Caco-2 (cell line): Measurements from ENCODE around the gene CTNNA2. TPM values are rescaled to one million over a fixed set of nuclear protein-coding genes. Genes with fewer than 3 reads are reported as not detected.

Experiments
- BruUV-seq: library from RNA; stranded (reverse); fragments of 400-500 nt; replicated peaks from 2 replicates; lab custom pipeline; 2021; lab: Mats Ljungman, UMichigan
- CTCF ChIA-PET: fragments of 300-600 bp; sonication (Branson Sonifier 250); formaldehyde crosslinking; loops from one replicate; lab custom pipeline; 2022; ENCODE audit warnings: antibody characterized with exemption; lab: Charles Lee
- POLR2A ChIA-PET: fragments of 300-600 bp; sonication (Branson Sonifier 250); formaldehyde crosslinking; loops from one replicate; lab custom pipeline; 2022; ENCODE audit warnings: antibody characterized with exemption; lab: Charles Lee
- DNase-seq, 2 experiments: peaks; one replicate each; pipeline versions ENCODE4 v3.0.0 to v3.0.0-alpha.2; 2020 to 2022
- H3K27me3 ChIP-seq: replicated peaks from 2 replicates; pipeline ENCODE4 v1.6.0; 2011; ENCODE audit warnings: low read length; ENCODE audit not compliant: control insufficient read depth, insufficient read depth
- H3K36me3 ChIP-seq: 2 replicates; pipeline ENCODE4 v1.5.1; 2011; ENCODE audit warnings: low read length; ENCODE audit not compliant: control insufficient read depth, insufficient read depth
- H3K4me1 ChIP-seq: fragments of 250-450 bp; sonication (Bioruptor Pico); 2 replicates; pipeline ENCODE4 v1.5.1; 2020; ENCODE audit warnings: mild to moderate bottlenecking
- H3K4me3 ChIP-seq: 2 replicates; pipeline ENCODE4 v1.5.1; 2011; ENCODE audit warnings: low read depth, mild to moderate bottlenecking, control low read depth, low read length
- H3K9me3 ChIP-seq: fragments of 250-450 bp; sonication (Bioruptor Pico); 2 replicates; pipeline ENCODE4 v1.5.1; 2020; ENCODE audit warnings: mild to moderate bottlenecking, moderate library complexity
- H3K27ac Mint-ChIP-seq: one replicate; pipeline ENCODE4 v1.8.0; 2022; ENCODE audit warnings: mixed read lengths; ENCODE audit not compliant: unreplicated experiment
- H3K27me3 Mint-ChIP-seq: one replicate; pipeline ENCODE4 v1.8.0; 2022; ENCODE audit warnings: mixed read lengths; ENCODE audit not compliant: insufficient read depth, unreplicated experiment
- H3K36me3 Mint-ChIP-seq: one replicate; pipeline ENCODE4 v1.8.0; 2022; ENCODE audit warnings: mild to moderate bottlenecking, mixed read lengths; ENCODE audit not compliant: insufficient read depth, unreplicated experiment
- H3K4me1 Mint-ChIP-seq: one replicate; pipeline ENCODE4 v1.8.0; 2022; ENCODE audit warnings: low read depth, mixed read lengths; ENCODE audit not compliant: unreplicated experiment
- H3K4me3 Mint-ChIP-seq: one replicate; pipeline ENCODE4 v1.8.0; 2022; ENCODE audit warnings: mild to moderate bottlenecking, moderate library complexity, mixed read lengths; ENCODE audit not compliant: unreplicated experiment
- H3K9me3 Mint-ChIP-seq: one replicate; pipeline ENCODE4 v1.8.0; 2022; ENCODE audit warnings: mixed read lengths; ENCODE audit not compliant: unreplicated experiment
- intact Hi-C: fragments of 100-400 bp; cut with micrococcal nuclease; formaldehyde crosslinking; loops from one replicate; pipeline ENCODE4 v1.10.0; 2022; ENCODE audit not compliant: unreplicated experiment
- total RNA-seq: library from RNA; stranded (reverse); gene quantifications from 2 replicates; pipeline ENCODE4 v1.2.3, GENCODE V29; 2022
- TF ChIP-seq, protein P1 (sequence below), 2 experiments: fragments of 200-600 bp in 1 of 2; IDR thresholded peaks; 1 replicate in 1 of 2; 2 replicates in 1 of 2; pipeline versions ENCODE4 v1.5.1 to v1.8.0; 2011 to 2022; ENCODE audit warnings: antibody characterized with exemption in 1 of 2, control low read depth in 1 of 2, inconsistent platforms in 1 of 2, low read depth in 1 of 2, low read length in 1 of 2, mild to moderate bottlenecking in 1 of 2, moderate library complexity in 1 of 2; ENCODE audit not compliant: insufficient read depth in 1 of 2, severe bottlenecking in 1 of 2, unreplicated experiment in 1 of 2

The CTNNA2 gene
- total RNA-seq, 1 experiment from 2014 or later: not detected

DNA sequence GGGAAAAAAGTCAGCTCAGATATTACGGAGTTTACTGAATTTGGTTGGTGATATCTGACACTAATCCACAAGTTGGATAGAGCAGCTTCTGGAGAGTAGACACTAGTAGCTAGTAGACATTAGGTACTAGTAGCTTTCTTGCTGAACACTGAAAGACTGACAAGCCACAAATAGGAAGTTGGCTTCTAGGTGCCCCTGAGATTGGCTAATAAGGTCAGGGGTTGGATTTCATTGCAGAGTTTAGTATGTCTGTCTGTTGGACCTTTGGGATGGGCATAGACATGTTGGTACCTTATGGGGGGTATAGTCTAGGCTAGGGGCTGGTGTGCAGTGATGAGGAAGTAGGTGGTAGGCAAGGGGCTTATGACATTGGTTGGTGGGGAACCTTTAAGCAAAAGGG, 956.6 kb downstream of the CTNNA2 start:
- POLR2A ChIA-PET: no interaction called here
- H3K36me3 Mint-ChIP-seq: no peaks in the 10 kb centered on the region
- CTCF ChIA-PET: no interaction called here
- H3K4me3 ChIP-seq: no peak overlapping the region
- H3K27ac Mint-ChIP-seq: no peak overlapping the region
- TF ChIP-seq, protein P1, sequence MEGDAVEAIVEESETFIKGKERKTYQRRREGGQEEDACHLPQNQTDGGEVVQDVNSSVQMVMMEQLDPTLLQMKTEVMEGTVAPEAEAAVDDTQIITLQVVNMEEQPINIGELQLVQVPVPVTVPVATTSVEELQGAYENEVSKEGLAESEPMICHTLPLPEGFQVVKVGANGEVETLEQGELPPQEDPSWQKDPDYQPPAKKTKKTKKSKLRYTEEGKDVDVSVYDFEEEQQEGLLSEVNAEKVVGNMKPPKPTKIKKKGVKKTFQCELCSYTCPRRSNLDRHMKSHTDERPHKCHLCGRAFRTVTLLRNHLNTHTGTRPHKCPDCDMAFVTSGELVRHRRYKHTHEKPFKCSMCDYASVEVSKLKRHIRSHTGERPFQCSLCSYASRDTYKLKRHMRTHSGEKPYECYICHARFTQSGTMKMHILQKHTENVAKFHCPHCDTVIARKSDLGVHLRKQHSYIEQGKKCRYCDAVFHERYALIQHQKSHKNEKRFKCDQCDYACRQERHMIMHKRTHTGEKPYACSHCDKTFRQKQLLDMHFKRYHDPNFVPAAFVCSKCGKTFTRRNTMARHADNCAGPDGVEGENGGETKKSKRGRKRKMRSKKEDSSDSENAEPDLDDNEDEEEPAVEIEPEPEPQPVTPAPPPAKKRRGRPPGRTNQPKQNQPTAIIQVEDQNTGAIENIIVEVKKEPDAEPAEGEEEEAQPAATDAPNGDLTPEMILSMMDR (IDR thresholded peaks at IDR 0.05; ENCODE audit: insufficient read depth in 1 of 2, low read depth in 1 of 2, low read length in 1 of 2, severe bottlenecking in 1 of 2, unreplicated experiment in 1 of 2): no peak
- intact Hi-C loops: no loop called here
- no TSS peak for BruUV-seq
- DNase-seq: no peak
- H3K4me1 ChIP-seq: no peaks in the 10 kb centered on the region
- H3K27me3 ChIP-seq: no peaks in the 10 kb centered on the region
- no peaks in the 10 kb centered on the region for H3K9me3 ChIP-seq
- no peak overlapping the region for H3K4me3 Mint-ChIP-seq
- no peaks in the 10 kb centered on the region for H3K27me3 Mint-ChIP-seq
- no peaks in the 10 kb centered on the region for H3K9me3 Mint-ChIP-seq
- no peaks in the 10 kb centered on the region for H3K4me1 Mint-ChIP-seq
- H3K36me3 ChIP-seq: no peaks in the 10 kb centered on the region

DNA sequence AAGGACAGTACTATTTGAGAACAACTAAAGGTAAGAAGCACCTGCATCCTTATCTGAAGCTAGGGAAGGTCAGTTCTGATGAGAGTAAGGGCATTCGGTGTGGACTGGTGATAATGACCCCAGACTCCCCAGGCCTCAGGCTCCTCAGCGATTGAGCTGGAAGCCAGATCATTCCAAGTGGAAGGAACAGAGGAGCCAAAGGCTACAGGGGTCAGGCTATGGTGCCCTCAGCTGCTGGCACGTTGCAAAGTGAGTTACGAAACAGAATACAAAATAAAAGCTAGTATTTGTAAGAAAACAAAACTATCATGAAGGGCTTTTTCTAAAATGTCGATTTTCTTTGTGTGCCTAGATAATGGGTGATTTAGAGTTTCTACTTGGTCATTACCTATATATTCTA, 960.2 kb downstream of the CTNNA2 start:
- Histone ChIP-seq H3K36me3 (no peaks in the 10 kb centered on the region), H3K4me3 (no peak overlapping the region), H3K9me3 (no peaks in the 10 kb centered on the region), H3K27me3 (no peaks in the 10 kb centered on the region), H3K4me1 (no peaks in the 10 kb centered on the region)
- Mint-ChIP-seq H3K4me3 (no peak overlapping the region), H3K27ac (no peak overlapping the region), H3K4me1 (no peaks in the 10 kb centered on the region), H3K27me3 (no peaks in the 10 kb centered on the region), H3K9me3 (no peaks in the 10 kb centered on the region), H3K36me3 (no peaks in the 10 kb centered on the region)
- POLR2A ChIA-PET: no interaction called here
- intact Hi-C loops: no loop called here
- TF ChIP-seq, protein P1 (IDR thresholded peaks at IDR 0.05; ENCODE audit: insufficient read depth in 1 of 2, low read depth in 1 of 2, low read length in 1 of 2, severe bottlenecking in 1 of 2, unreplicated experiment in 1 of 2): no peak
- no TSS peak for BruUV-seq
- no peak for DNase-seq
- CTCF ChIA-PET: no interaction called here

DNA sequence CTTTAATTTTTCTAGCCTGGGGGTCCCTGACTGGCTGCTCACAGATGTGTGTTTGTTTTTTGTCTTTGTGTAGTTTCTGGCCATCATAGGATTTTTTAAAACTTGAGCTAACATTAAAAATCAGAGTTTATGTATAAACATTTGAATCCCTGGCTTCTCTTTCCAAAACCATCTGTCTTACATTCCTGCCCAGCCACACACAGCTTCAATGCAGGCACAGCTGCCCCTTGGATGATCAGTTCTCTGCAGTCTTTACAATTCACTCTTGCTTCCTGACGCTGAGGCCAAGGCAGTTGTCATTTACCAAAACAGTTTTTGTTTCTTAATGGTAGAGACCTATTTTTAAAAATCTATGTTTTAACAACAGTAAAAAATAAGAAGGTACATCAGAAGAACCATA, 960.9 kb downstream of the CTNNA2 start:
- no peaks in the 10 kb centered on the region for H3K36me3 ChIP-seq
- H3K27me3 ChIP-seq: no peaks in the 10 kb centered on the region
- intact Hi-C loops: no loop called here
- no peaks in the 10 kb centered on the region for H3K4me1 ChIP-seq
- BruUV-seq: no TSS peak
- no peak overlapping the region for H3K4me3 ChIP-seq
- Mint-ChIP-seq H3K4me3 (no peak overlapping the region), H3K27me3 (no peaks in the 10 kb centered on the region), H3K27ac (no peak overlapping the region), H3K36me3 (no peaks in the 10 kb centered on the region), H3K4me1 (no peaks in the 10 kb centered on the region), H3K9me3 (no peaks in the 10 kb centered on the region)
- H3K9me3 ChIP-seq: no peaks in the 10 kb centered on the region
- ChIA-PET CTCF (no interaction called here), POLR2A (no interaction called here)
- TF ChIP-seq, protein P1 (IDR thresholded peaks at IDR 0.05; ENCODE audit: insufficient read depth in 1 of 2, low read depth in 1 of 2, low read length in 1 of 2, severe bottlenecking in 1 of 2, unreplicated experiment in 1 of 2): no peak
- no peak for DNase-seq
